HEK293 (cell line): ENCODE data around the gene DHRS12.

Experiments used
- CTCF ChIA-PET: fragments of 350-600 bp; formaldehyde crosslinking; extraction: SDS; loops from one replicate; lab custom pipeline; 2021; ENCODE audit warnings: antibody characterized with exemption; lab: Yijun Ruan, JAX
- POLR2A ChIA-PET: fragments of 300-600 bp; formaldehyde crosslinking; extraction: SDS; loops from one replicate; lab custom pipeline; 2020; ENCODE audit warnings: antibody characterized with exemption, inconsistent platforms; lab: Yijun Ruan, JAX
- H3K27ac ChIP-seq: fragments of 200-500 bp; sonication (Bioruptor generic); 2 replicates; pipeline ENCODE4 v1.5.1; 2014; ENCODE audit warnings: low read depth, low read length, control low read depth, inconsistent platforms; ENCODE audit errors: extremely low read depth
- H3K36me3 ChIP-seq, 2 experiments: fragments of 200-500 bp in 1 of 2; sonication (Bioruptor generic) in 1 of 2; 1 replicate in 1 of 2; 2 replicates in 1 of 2; pipeline ENCODE4 v1.5.1; 2014 to 2017; ENCODE audit warnings: inconsistent platforms in 2 of 2, low read length in 2 of 2; ENCODE audit not compliant: control insufficient read depth in 2 of 2, insufficient read depth in 1 of 2
- H3K4me1 ChIP-seq: fragments of 200-500 bp; sonication (Bioruptor generic); 2 replicates; pipeline ENCODE4 v1.5.1; 2014; ENCODE audit warnings: mild to moderate bottlenecking, low read length, inconsistent platforms; ENCODE audit not compliant: control insufficient read depth, insufficient read depth
- H3K4me3 ChIP-seq: 2 replicates; pipeline ENCODE4 v1.5.1; 2011; ENCODE audit warnings: low read depth, mild to moderate bottlenecking, control low read depth, low read length, moderate library complexity
- H3K9me3 ChIP-seq: fragments of 200-500 bp; sonication (Bioruptor generic); 2 replicates; pipeline ENCODE4 v1.5.1; 2014; ENCODE audit warnings: low read depth, low read length, inconsistent platforms; ENCODE audit not compliant: control insufficient read depth, insufficient read depth
- AEBP2 ChIP-seq: fragments of 450-650 bp; formaldehyde crosslinking; IDR thresholded peaks from 2 replicates; pipeline ENCODE4 v1.5.1; 2016; ENCODE audit warnings: missing biosample characterization, missing genetic modification characterization, borderline replicate concordance
- ATF2 ChIP-seq: fragments of 450-650 bp; formaldehyde crosslinking; IDR thresholded peaks from 2 replicates; pipeline ENCODE4 v1.5.1; 2016; ENCODE audit warnings: missing biosample characterization, missing genetic modification characterization, low read depth
- HOXC10 ChIP-seq: sonication (generic); formaldehyde crosslinking; IDR thresholded peaks from 2 replicates; pipeline ENCODE4 v1.8.1; 2023; ENCODE audit warnings: mild to moderate bottlenecking, missing genetic modification reagents
- HOXD13 ChIP-seq: sonication (generic); formaldehyde crosslinking; IDR thresholded peaks from 2 replicates; pipeline ENCODE4 v1.8.0; 2022; ENCODE audit warnings: missing genetic modification reagents, borderline replicate concordance
- KLF16 ChIP-seq: fragments of 450-650 bp; formaldehyde crosslinking; IDR thresholded peaks from 2 replicates; pipeline ENCODE4 v1.5.1; 2017; ENCODE audit warnings: missing biosample characterization, missing genetic modification characterization
- REPIN1 ChIP-seq: fragments of 450-650 bp; formaldehyde crosslinking; IDR thresholded peaks from 2 replicates; pipeline ENCODE4 v1.5.1; 2017; ENCODE audit warnings: missing biosample characterization, missing genetic modification characterization, low read depth
- SCRT2 ChIP-seq: fragments of 450-650 bp; formaldehyde crosslinking; IDR thresholded peaks from 2 replicates; pipeline ENCODE4 v1.5.1; 2016; ENCODE audit warnings: missing biosample characterization, missing genetic modification characterization
- SP3 ChIP-seq: fragments of 450-650 bp; formaldehyde crosslinking; IDR thresholded peaks from 2 replicates; pipeline ENCODE4 v1.5.1; 2016; ENCODE audit warnings: missing biosample characterization, missing genetic modification characterization
- TCF7L2 ChIP-seq: IDR thresholded peaks from 2 replicates; pipeline ENCODE4 v1.6.1; 2011; ENCODE audit warnings: low read depth, mild to moderate bottlenecking, inconsistent platforms, low read length, moderate library complexity, borderline replicate concordance
- YY2 ChIP-seq: fragments of 450-650 bp; formaldehyde crosslinking; IDR thresholded peaks from 2 replicates; pipeline ENCODE4 v1.5.1; 2016; ENCODE audit warnings: missing biosample characterization, missing genetic modification characterization
- ZNF114 ChIP-seq: fragments of 450-650 bp; formaldehyde crosslinking; IDR thresholded peaks from 2 replicates; pipeline ENCODE4 v1.5.0; 2017; ENCODE audit warnings: missing biosample characterization, missing genetic modification characterization
- ZNF148 ChIP-seq: fragments of 450-650 bp; formaldehyde crosslinking; IDR thresholded peaks from 2 replicates; pipeline ENCODE4 v1.5.0; 2017; ENCODE audit warnings: missing biosample characterization, missing genetic modification characterization, borderline replicate concordance
- ZNF202 ChIP-seq: fragments of 450-650 bp; formaldehyde crosslinking; IDR thresholded peaks from 2 replicates; pipeline ENCODE4 v1.5.1; 2016; ENCODE audit warnings: missing biosample characterization, missing genetic modification characterization, borderline replicate concordance
- ZNF23 ChIP-seq: fragments of 450-650 bp; formaldehyde crosslinking; IDR thresholded peaks from 2 replicates; pipeline ENCODE4 v1.5.1; 2016; ENCODE audit warnings: missing biosample characterization, missing genetic modification characterization, borderline replicate concordance
- ZNF24 ChIP-seq: fragments of 450-650 bp; formaldehyde crosslinking; IDR thresholded peaks from 2 replicates; pipeline ENCODE4 v1.5.1; 2016; ENCODE audit warnings: missing biosample characterization, missing genetic modification characterization
- ZNF26 ChIP-seq: fragments of 450-650 bp; formaldehyde crosslinking; IDR thresholded peaks from 2 replicates; pipeline ENCODE4 v1.5.1; 2016; ENCODE audit warnings: missing biosample characterization, missing genetic modification characterization
- ZNF335 ChIP-seq: fragments of 450-650 bp; formaldehyde crosslinking; conservative IDR thresholded peaks from 2 replicates; pipeline ENCODE4 v1.5.1; 2016; ENCODE audit warnings: missing biosample characterization, missing genetic modification characterization
- ZNF362 ChIP-seq: fragments of 450-650 bp; formaldehyde crosslinking; IDR thresholded peaks from 2 replicates; pipeline ENCODE4 v1.5.1; 2016; ENCODE audit warnings: missing biosample characterization, missing genetic modification characterization
- ZNF404 ChIP-seq: fragments of 450-650 bp; formaldehyde crosslinking; IDR thresholded peaks from 2 replicates; pipeline ENCODE4 v1.5.1; 2017; ENCODE audit warnings: missing biosample characterization, missing genetic modification characterization
- ZNF48 ChIP-seq: fragments of 450-650 bp; formaldehyde crosslinking; IDR thresholded peaks from 2 replicates; pipeline ENCODE4 v1.5.1; 2016; ENCODE audit warnings: missing biosample characterization, missing genetic modification characterization
- ZNF529 ChIP-seq: fragments of 450-650 bp; formaldehyde crosslinking; IDR thresholded peaks from 2 replicates; pipeline ENCODE4 v1.5.1; 2017; ENCODE audit warnings: missing genetic modification characterization, missing biosample characterization; ENCODE audit not compliant: insufficient replicate concordance
- ZNF544 ChIP-seq: fragments of 450-650 bp; formaldehyde crosslinking; IDR thresholded peaks from 2 replicates; pipeline ENCODE4 v1.5.0; 2017; ENCODE audit warnings: missing biosample characterization, missing genetic modification characterization
- ZNF549 ChIP-seq: fragments of 450-650 bp; IDR thresholded peaks from 2 replicates; pipeline ENCODE4 v1.5.1; 2018; ENCODE audit warnings: missing biosample characterization, missing genetic modification characterization, mild to moderate bottlenecking, inconsistent platforms, moderate library complexity
- ZNF560 ChIP-seq: fragments of 450-650 bp; formaldehyde crosslinking; IDR thresholded peaks from 2 replicates; pipeline ENCODE4 v1.5.1; 2017; ENCODE audit warnings: missing biosample characterization, missing genetic modification characterization, borderline replicate concordance
- ZNF76 ChIP-seq: fragments of 450-650 bp; formaldehyde crosslinking; IDR thresholded peaks from 2 replicates; pipeline ENCODE4; 2016; ENCODE audit warnings: low read depth, missing biosample characterization, missing genetic modification characterization, borderline replicate concordance
- ZSCAN5A ChIP-seq: fragments of 450-650 bp; formaldehyde crosslinking; IDR thresholded peaks from 2 replicates; pipeline ENCODE4 v1.5.1; 2016; ENCODE audit warnings: missing biosample characterization, missing genetic modification characterization

DHRS12 gene

GRCh38 chr13:51763486-51763885, 40.5 kb downstream of the DHRS12 start:
- ChIA-PET CTCF (no interaction called here), POLR2A (no interaction called here)
- Histone ChIP-seq H3K4me3 (no peak overlapping the region), H3K4me1 (peaks cover 4% of the 10 kb centered on the region; the same call in 1 of the 2 replicates), H3K9me3 (no peaks in the 10 kb centered on the region), H3K27ac (no peak overlapping the region), H3K36me3 (peaks cover 0 to 8% of the 10 kb centered on the region in 2 experiments; a peak in 1 of 3 replicates)
- TF ChIP-seq ZNF148 (tag by site-specific recombination) (no peak), ZNF362 (tag by site-specific recombination) (no peak), ZNF48 (tag by site-specific recombination) (no peak), ZNF26 (tag by site-specific recombination) (no peak), ZNF335 (tag by site-specific recombination) (no peak), KLF16 (no peak), ZNF529 (no peak), HOXC10 (no peak), ZNF76 (tag by site-specific recombination) (no peak), ZNF24 (no peak), REPIN1 (tag by site-specific recombination) (no peak), ZSCAN5A (tag by site-specific recombination) (no peak), ZNF549 (no peak), ZNF560 (no peak), TCF7L2 (no peak), HOXD13 (CRISPR knock-in tag) (no peak)

GRCh38 chr13:51761643-51762350, 42.2 kb downstream of the DHRS12 start:
- Histone ChIP-seq H3K4me3 (no peak overlapping the region), H3K9me3 (no peaks in the 10 kb centered on the region), H3K4me1 (peaks cover 4% of the 10 kb centered on the region; the same call in 1 of the 2 replicates), H3K36me3 (peaks cover 0 to 14% of the 10 kb centered on the region in 2 experiments; a peak in 1 of 3 replicates), H3K27ac (no peak overlapping the region)
- POLR2A ChIA-PET = no interaction called here
- CTCF ChIA-PET = interaction anchor here (1.1 kb wide), 1 partner anchor 36 kb away, joined by 3 read pairs; no protein-coding TSS in a partner anchor
- TF ChIP-seq ZNF23 (tag by site-specific recombination) = no peak
- no peak for TF ChIP-seq AEBP2
- TF ChIP-seq ZNF404 = no peak
- TF ChIP-seq ATF2 (tag by site-specific recombination) = no peak
- no peak for TF ChIP-seq SCRT2
- TF ChIP-seq YY2 = no peak
- no peak for TF ChIP-seq ZNF114
- TF ChIP-seq SP3 (tag by site-specific recombination) = no peak
- no peak for TF ChIP-seq ZNF202 (tag by site-specific recombination)
- TF ChIP-seq ZNF544 (tag by site-specific recombination) = no peak
